ENCODE results near the gene OSBPL6. TPM values are rescaled to one million over a fixed set of nuclear protein-coding genes. Genes with fewer than 3 reads are reported as not detected.
"Not testable (repeated sequence)": the region's sequence is repeated elsewhere in the genome, so short reads cannot be mapped to it uniquely, and the experiment has no call there.

The OSBPL6 gene
- total RNA-seq, 1 donor from 2014 or later, result 6.4 TPM

DNA sequence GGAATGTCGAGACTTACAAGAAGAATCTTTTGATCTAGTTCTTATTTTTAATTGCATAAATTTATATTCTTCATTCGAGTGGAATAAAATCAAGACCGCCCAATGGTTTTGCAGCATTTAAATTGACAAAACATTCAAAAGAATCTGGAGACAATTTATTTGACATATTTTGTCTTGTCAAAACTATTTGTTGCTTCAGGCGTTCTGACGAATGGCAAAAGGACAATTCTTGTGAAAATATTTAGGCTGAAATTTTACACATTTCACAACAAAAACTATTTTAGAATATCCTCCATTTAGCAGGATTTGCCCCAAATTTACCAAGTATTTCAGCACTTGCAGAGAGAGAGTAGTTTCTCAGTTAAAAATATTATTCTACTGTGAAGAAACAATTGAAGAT, 214.9 kb downstream of the OSBPL6 start:
- intact Hi-C loops (cut with micrococcal nuclease), result no loop called here
- peaks cover 14% of the 10 kb centered on the region for H3K4me1 ChIP-seq
- no peak for DNase-seq
- H3K36me3 ChIP-seq, result no peaks in the 10 kb centered on the region
- H3K27ac ChIP-seq (replicated peaks), result no peak overlapping the region
- no peaks in the 10 kb centered on the region for H3K9me3 ChIP-seq (replicated peaks)
- H3K27me3 ChIP-seq (ENCODE audit: low read depth), result no peaks in the 10 kb centered on the region
- no peak overlapping the region for H3K4me3 ChIP-seq
- TF ChIP-seq, protein P1, sequence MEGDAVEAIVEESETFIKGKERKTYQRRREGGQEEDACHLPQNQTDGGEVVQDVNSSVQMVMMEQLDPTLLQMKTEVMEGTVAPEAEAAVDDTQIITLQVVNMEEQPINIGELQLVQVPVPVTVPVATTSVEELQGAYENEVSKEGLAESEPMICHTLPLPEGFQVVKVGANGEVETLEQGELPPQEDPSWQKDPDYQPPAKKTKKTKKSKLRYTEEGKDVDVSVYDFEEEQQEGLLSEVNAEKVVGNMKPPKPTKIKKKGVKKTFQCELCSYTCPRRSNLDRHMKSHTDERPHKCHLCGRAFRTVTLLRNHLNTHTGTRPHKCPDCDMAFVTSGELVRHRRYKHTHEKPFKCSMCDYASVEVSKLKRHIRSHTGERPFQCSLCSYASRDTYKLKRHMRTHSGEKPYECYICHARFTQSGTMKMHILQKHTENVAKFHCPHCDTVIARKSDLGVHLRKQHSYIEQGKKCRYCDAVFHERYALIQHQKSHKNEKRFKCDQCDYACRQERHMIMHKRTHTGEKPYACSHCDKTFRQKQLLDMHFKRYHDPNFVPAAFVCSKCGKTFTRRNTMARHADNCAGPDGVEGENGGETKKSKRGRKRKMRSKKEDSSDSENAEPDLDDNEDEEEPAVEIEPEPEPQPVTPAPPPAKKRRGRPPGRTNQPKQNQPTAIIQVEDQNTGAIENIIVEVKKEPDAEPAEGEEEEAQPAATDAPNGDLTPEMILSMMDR (IDR thresholded peaks at IDR 0.05; ENCODE audit: borderline replicate concordance), result no peak

DNA sequence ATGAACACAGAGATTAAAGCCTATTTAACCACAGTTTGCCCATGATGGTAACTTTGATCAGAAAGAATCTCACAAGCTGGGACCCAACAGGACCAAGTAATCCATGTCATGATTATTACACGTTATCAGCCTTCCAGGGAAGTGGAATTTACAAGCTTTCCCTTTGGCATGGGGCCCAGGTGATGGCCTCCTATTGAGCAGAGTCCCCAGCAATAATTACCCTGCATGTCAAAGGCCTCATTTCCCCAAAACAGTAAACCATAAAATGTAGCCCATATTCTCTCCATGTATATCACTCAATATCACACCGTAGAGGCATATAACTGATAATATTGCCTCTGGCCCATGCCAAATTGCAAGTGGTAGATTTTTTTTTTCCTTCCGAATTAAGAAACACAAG, 217.7 kb downstream of the OSBPL6 start:
- Histone ChIP-seq H3K4me1 (peaks cover 24% of the 10 kb centered on the region), H3K27me3 (ENCODE audit: low read depth) (no peaks in the 10 kb centered on the region), H3K27ac (replicated peaks) (no peak overlapping the region), H3K4me3 (no peak overlapping the region), H3K36me3 (no peaks in the 10 kb centered on the region), H3K9me3 (replicated peaks) (no peaks in the 10 kb centered on the region)
- no peak for DNase-seq
- TF ChIP-seq, protein P1 (IDR thresholded peaks at IDR 0.05; ENCODE audit: borderline replicate concordance), result no peak
- intact Hi-C loops (cut with micrococcal nuclease), result no loop called here

DNA sequence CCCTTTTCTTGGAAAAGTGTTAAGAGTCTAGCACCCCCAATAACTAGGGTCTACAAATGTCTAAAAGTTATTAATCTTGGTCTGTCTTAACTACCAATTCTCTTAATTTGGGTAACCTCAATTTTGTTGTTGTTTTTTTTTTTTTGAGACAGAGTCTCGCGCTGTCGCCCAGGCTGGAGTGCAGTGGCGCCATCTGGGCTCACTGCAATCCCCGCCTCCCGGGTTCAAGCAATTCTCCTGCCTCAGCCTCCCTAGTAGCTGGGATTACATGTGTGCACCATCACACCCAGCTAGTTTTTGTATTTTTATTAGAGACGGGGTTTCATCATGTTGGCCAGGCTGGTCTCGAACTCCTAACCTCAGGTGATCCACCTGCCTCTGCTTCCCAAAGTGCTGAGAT, 218.1 kb downstream of the OSBPL6 start:
- H3K4me1 ChIP-seq, result peaks cover 24% of the 10 kb centered on the region
- H3K27ac ChIP-seq (replicated peaks); H3K4me3 ChIP-seq; intact Hi-C loops (cut with micrococcal nuclease); H3K27me3 ChIP-seq (ENCODE audit: low read depth); DNase-seq; H3K36me3 ChIP-seq; H3K9me3 ChIP-seq (replicated peaks): not testable (repeated sequence)

DNA sequence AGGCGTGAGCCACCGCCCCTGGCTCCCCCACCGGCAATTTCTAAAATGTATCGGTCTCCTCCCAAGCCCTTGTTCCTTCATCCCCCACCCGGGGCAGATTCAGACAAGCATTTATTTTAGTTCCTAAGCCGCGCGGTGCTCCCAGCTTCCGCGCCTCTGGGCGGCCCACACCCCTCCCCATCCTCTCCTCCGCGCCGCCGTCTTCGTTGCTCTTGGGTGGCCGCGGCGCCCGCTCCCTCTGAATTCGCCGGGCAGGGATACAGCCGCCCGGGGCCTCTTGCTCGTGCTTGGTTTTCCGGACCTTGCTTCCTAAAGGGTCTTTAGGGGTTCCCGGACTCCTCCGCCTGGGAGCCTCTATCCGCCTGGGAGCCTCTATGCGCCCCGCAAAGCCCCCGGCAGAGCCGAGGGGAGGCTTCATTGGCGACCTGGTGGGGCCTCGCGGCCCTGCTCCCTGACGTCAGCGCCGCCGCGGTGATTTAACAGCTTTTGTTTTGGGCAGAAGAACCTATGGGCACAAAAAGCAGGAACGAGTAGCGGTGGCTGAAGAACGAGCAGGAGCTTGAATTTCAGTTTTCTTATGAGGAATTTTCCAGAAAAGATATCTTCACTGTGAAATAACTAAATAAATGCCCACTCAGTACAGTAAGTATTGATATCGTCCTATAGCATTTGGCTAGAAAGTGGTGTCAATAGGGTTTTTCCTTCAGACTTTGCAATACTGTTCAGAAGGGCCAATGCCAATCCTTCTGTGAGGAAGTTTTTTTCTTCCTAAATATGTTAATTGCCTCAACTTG, 219.4 kb downstream of the OSBPL6 start:
- intact Hi-C loops (cut with micrococcal nuclease), result no loop called here

DNA sequence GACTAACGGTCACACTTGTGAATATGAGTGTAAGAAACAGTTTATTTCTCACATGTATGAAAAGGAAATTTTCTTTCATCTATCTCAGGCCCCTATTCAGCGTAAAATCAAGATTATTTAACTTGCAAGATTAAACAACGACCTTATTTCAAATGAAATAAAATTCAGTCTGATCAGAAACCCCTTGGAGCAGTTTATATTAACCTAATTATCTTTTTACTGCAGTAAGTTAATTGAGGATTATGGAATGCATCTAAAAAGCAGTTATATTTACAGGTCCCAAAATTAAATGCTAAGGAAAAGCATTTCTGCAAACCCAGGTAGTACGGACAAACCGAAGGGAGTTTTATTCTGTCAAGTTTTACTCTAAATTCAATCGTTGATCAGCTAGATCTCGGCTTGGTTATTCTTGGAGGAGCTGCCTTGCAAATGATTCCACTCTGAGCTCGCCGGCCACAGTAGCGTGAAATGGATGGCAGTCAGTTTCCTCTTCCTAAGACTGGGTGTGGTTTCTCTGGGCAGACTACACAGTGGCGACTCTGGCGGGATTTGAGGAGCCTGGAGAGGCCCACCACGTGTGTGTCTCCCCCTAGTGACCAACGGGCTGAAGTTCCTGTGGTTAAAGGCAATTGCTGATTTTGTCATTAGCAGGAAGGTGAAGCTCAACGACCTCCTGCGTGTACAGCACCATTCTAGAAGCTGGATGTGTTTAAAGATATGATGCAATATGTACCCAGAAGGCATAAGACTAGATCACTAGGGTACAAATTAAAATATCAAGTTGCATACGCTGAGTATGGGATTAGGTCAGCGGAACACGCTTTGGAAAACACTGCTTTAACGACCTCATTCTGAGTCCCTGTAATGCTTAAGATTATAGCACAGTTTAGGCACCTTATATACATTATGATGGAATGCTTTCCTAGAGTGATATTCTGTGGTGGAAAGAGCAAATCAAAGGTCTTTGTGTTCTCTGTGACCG, 220.2 kb downstream of the OSBPL6 start:
- Histone ChIP-seq H3K4me3 (peak overlapping the region; percentile 78), H3K9me3 (replicated peaks) (no peaks in the 10 kb centered on the region), H3K27me3 (ENCODE audit: low read depth) (no peaks in the 10 kb centered on the region), H3K27ac (replicated peaks) (peak overlapping the region; percentile 93), H3K4me1 (peaks cover 24% of the 10 kb centered on the region), H3K36me3 (no peaks in the 10 kb centered on the region)
- DNase-seq, result peak; percentile 87
- intact Hi-C loops (cut with micrococcal nuclease), result no loop called here
- TF ChIP-seq, protein P1 (IDR thresholded peaks at IDR 0.05; ENCODE audit: borderline replicate concordance), result peak; percentile 95

More for the DNA sequence above, 219.4 kb downstream of the OSBPL6 start:
- Histone ChIP-seq H3K36me3 (no peaks in the 10 kb centered on the region), H3K9me3 (replicated peaks) (no peaks in the 10 kb centered on the region), H3K4me1 (peaks cover 24% of the 10 kb centered on the region), H3K27ac (replicated peaks) (peak overlapping the region; percentile 93), H3K27me3 (ENCODE audit: low read depth) (no peaks in the 10 kb centered on the region), H3K4me3 (peak overlapping the region; percentile 78)
- TF ChIP-seq, protein P1 (IDR thresholded peaks at IDR 0.05; ENCODE audit: borderline replicate concordance), result no peak
- peak; percentile 78 for DNase-seq
